BLaER1 (cell line): ENCODE measurements around the gene MAK.
"Not testable (repeated sequence)": the region's sequence is repeated elsewhere in the genome, so short reads cannot be mapped to it uniquely, and the experiment has no call there.

ENCODE experiments used
- H3K27ac ChIP-seq: shearing (Covaris generic); formaldehyde crosslinking; 2 replicates; pipeline ENCODE4 v1.8.1; 2022
- H3K27me3 ChIP-seq: shearing (Covaris generic); formaldehyde crosslinking; 2 replicates; pipeline ENCODE4 v1.8.1; 2022
- H3K36me3 ChIP-seq: shearing (Covaris generic); formaldehyde crosslinking; 2 replicates; pipeline ENCODE4 v1.8.1; 2022
- H3K4me1 ChIP-seq: shearing (Covaris generic); formaldehyde crosslinking; 2 replicates; pipeline ENCODE4 v1.8.1; 2022
- H3K4me2 ChIP-seq: shearing (Covaris generic); formaldehyde crosslinking; 2 replicates; pipeline ENCODE4 v1.8.1; 2022
- H3K4me3 ChIP-seq: shearing (Covaris generic); formaldehyde crosslinking; 2 replicates; pipeline ENCODE4 v1.8.1; 2022
- H3K9ac ChIP-seq: shearing (Covaris generic); formaldehyde crosslinking; 2 replicates; pipeline ENCODE4 v1.8.1; 2022
- H3K9me3 ChIP-seq: shearing (Covaris generic); formaldehyde crosslinking; 2 replicates; pipeline ENCODE4 v1.8.1; 2022
- H4K20me1 ChIP-seq: shearing (Covaris generic); formaldehyde crosslinking; 2 replicates; pipeline ENCODE4 v1.8.1; 2022
- Cebpa-rat ChIP-seq: shearing (Covaris generic); IDR thresholded peaks from 2 replicates; pipeline ENCODE4 v1.8.1; 2022

MAK gene

DNA sequence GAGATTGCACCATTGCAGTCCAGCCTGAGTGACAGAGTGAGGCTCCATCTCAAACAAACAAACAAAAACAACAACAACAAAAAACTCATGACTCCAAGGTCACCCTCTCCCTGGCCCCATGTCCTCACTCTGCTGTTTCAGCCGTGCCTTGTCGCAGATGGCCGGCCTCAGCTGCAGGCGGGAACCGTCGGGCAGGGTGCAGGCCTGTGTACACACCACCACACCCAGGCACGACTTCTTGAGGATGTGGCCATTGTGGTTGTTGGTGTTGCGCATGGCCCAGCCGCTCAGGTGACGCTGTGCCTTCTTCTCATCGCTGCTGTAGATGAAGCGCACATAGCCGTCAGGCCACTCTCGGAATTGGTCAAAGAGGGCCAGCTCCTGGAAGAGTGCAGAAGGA lies 38.7 kb upstream of the MAK start:
- no peaks in the 10 kb centered on the region for H3K27me3 ChIP-seq
- no peak overlapping the region for H3K27ac ChIP-seq
- H3K36me3 ChIP-seq, result no peaks in the 10 kb centered on the region
- H3K4me2 ChIP-seq, result no peak overlapping the region
- no peak overlapping the region for H3K9ac ChIP-seq
- H3K9me3 ChIP-seq, result peaks cover 20% of the 10 kb centered on the region
- no peaks in the 10 kb centered on the region for H3K4me1 ChIP-seq
- H4K20me1 ChIP-seq, result no peaks in the 10 kb centered on the region
- no peak for TF ChIP-seq Cebpa-rat
- no peak overlapping the region for H3K4me3 ChIP-seq

DNA sequence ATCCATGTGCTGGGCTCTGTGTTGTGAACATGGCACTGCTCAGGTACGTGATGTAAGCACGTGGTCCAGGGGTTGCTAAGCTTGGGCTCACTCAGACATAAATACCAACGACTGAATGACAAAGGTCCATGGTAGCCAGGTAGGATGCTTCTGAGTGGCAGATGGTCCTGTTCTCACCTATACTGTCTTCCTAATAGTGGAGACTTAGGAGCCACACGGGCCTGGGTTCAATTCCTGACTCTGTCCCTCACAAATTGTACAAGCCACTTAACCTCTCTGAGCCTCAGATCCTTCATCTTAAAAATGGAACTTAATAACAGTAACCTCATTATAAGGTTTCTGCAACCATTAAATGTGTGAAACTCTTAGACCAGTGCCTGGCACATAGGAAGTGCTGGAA lies 36.7 kb upstream of the MAK start:
- no peak overlapping the region for H3K4me3 ChIP-seq
- H4K20me1 ChIP-seq, result no peaks in the 10 kb centered on the region
- H3K4me1 ChIP-seq, result no peaks in the 10 kb centered on the region
- no peak overlapping the region for H3K9ac ChIP-seq
- no peak overlapping the region for H3K27ac ChIP-seq
- no peak for TF ChIP-seq Cebpa-rat
- peaks cover 8% of the 10 kb centered on the region; the same call in 1 of the 2 replicates for H3K9me3 ChIP-seq
- no peaks in the 10 kb centered on the region for H3K27me3 ChIP-seq
- no peaks in the 10 kb centered on the region for H3K36me3 ChIP-seq
- no peak overlapping the region for H3K4me2 ChIP-seq

GRCh38 chr6:10874207-10874606 lies 35.9 kb upstream of the MAK start:
- no peak overlapping the region for H3K4me3 ChIP-seq

DNA sequence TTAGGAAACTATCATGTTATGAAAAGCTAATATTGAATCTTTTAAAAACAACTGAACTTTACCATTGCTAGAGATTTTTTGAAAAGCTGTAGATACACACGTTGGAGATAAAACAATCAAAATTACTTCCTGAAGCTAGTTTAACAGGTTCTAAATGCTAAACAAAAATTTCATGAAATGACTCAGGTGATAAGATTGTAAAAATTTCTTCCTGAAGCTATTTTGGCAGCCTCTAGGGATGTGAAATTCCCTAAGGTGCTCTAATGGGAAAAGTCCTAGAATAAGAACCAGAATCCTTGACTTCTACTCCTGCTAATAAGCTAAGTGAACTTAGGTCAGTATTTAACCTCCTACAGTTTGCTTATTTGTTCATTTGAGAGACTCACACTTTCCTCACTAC lies 35.0 kb upstream of the MAK start:
- no peak overlapping the region for H3K4me2 ChIP-seq
- H3K27ac ChIP-seq, result no peak overlapping the region

More at GRCh38 chr6:10874207-10874606, 35.9 kb upstream of the MAK start:
- H3K36me3 ChIP-seq, result no peaks in the 10 kb centered on the region
- H3K4me2 ChIP-seq, result no peak overlapping the region
- H3K9me3 ChIP-seq, result peaks cover 8% of the 10 kb centered on the region; the same call in 1 of the 2 replicates
- TF ChIP-seq Cebpa-rat, result no peak
- no peaks in the 10 kb centered on the region for H3K27me3 ChIP-seq
- no peaks in the 10 kb centered on the region for H4K20me1 ChIP-seq
- no peak overlapping the region for H3K9ac ChIP-seq
- H3K27ac ChIP-seq, result no peak overlapping the region
- no peaks in the 10 kb centered on the region for H3K4me1 ChIP-seq

GRCh38 chr6:10867952-10868351 lies 29.6 kb upstream of the MAK start:
- TF ChIP-seq Cebpa-rat, result no peak
- no peak overlapping the region for H3K4me2 ChIP-seq
- no peaks in the 10 kb centered on the region for H3K9me3 ChIP-seq
- no peak overlapping the region for H3K27ac ChIP-seq
- no peak overlapping the region for H3K9ac ChIP-seq
- H3K4me1 ChIP-seq, result no peaks in the 10 kb centered on the region
- no peaks in the 10 kb centered on the region for H3K27me3 ChIP-seq
- no peak overlapping the region for H3K4me3 ChIP-seq
- H4K20me1 ChIP-seq, result no peaks in the 10 kb centered on the region
- no peaks in the 10 kb centered on the region for H3K36me3 ChIP-seq

More for the DNA sequence above, 35.0 kb upstream of the MAK start:
- Histone ChIP-seq H3K9ac (no peak overlapping the region), H3K36me3 (no peaks in the 10 kb centered on the region), H3K9me3 (peaks cover 8% of the 10 kb centered on the region; the same call in 1 of the 2 replicates), H4K20me1 (no peaks in the 10 kb centered on the region), H3K4me1 (no peaks in the 10 kb centered on the region), H3K4me3 (no peak overlapping the region), H3K27me3 (no peaks in the 10 kb centered on the region)
- no peak for TF ChIP-seq Cebpa-rat

DNA sequence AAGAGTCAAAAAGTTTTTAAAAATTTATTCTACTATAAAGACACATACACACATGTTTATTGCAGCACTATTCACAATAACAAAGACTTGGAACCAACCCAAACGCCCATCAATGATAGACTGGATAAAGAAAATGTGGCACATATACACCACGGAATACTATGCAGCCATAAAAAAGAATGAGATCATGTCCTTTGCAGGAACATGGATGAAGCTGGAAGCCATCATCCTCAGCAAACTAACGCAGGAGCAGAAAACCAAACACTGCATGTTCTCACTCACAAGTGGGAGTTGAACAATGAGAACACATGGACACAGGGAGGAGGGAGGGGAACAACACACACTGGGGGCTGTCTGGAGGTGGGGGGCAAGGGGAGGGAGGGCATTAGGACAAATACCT lies 28.4 kb upstream of the MAK start:
- not testable (repeated sequence) for H4K20me1 ChIP-seq, H3K4me2 ChIP-seq, H3K4me1 ChIP-seq, H3K27ac ChIP-seq, H3K27me3 ChIP-seq, H3K9ac ChIP-seq, H3K4me3 ChIP-seq, H3K36me3 ChIP-seq, H3K9me3 ChIP-seq

- not testable (repeated sequence) for H3K27me3 ChIP-seq, H3K27ac ChIP-seq, H3K4me3 ChIP-seq, H3K4me2 ChIP-seq, H3K36me3 ChIP-seq, H3K9ac ChIP-seq, H3K9me3 ChIP-seq, H3K4me1 ChIP-seq, H4K20me1 ChIP-seq
These were observed 24.7 kb upstream of the MAK start for GRCh38 chr6:10863031-10863430.

GRCh38 chr6:10862361-10862760 lies 24.0 kb upstream of the MAK start:
- no peaks in the 10 kb centered on the region for H3K27me3 ChIP-seq
- H3K4me2 ChIP-seq, result no peak overlapping the region
- H3K27ac ChIP-seq, result no peak overlapping the region
- H3K4me3 ChIP-seq, result no peak overlapping the region
- H3K9me3 ChIP-seq, result no peaks in the 10 kb centered on the region
- no peaks in the 10 kb centered on the region for H3K36me3 ChIP-seq
- H4K20me1 ChIP-seq, result no peaks in the 10 kb centered on the region
- no peak overlapping the region for H3K9ac ChIP-seq
- no peaks in the 10 kb centered on the region for H3K4me1 ChIP-seq
- TF ChIP-seq Cebpa-rat, result no peak

- Histone ChIP-seq H4K20me1 (no peaks in the 10 kb centered on the region), H3K27me3 (no peaks in the 10 kb centered on the region), H3K4me1 (no peaks in the 10 kb centered on the region), H3K4me2 (no peak overlapping the region), H3K27ac (no peak overlapping the region), H3K36me3 (no peaks in the 10 kb centered on the region), H3K4me3 (no peak overlapping the region), H3K9ac (no peak overlapping the region), H3K9me3 (no peaks in the 10 kb centered on the region; the same call in 1 of the 2 replicates)
- TF ChIP-seq Cebpa-rat, result no peak
These were observed 22.7 kb upstream of the MAK start for GRCh38 chr6:10861086-10861485.

DNA sequence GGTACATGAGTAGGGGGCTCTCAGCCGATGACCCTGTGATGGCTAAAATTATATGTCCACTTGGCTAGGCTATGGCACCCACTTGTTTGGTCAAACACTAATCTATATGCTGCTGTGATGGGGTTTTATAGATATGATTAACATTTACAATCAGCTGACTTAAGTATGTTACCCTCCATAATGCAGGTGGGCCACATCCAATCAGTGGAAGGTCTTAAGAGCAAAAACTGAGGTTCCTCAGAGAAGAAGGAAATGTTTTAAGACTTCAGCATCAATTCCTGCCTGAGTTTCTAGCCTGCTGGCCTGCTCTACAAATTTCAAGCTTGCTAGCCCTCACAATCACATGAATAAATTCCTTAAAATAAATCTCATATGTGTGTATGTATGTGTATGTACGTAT lies 18.9 kb upstream of the MAK start:
- no peak overlapping the region for H3K4me2 ChIP-seq
- H3K4me1 ChIP-seq, result peaks cover 16% of the 10 kb centered on the region
- peaks cover 7% of the 10 kb centered on the region; the same call in 1 of the 2 replicates for H3K36me3 ChIP-seq
- H3K27me3 ChIP-seq, result no peaks in the 10 kb centered on the region
- no peak overlapping the region for H3K4me3 ChIP-seq
- peaks cover 31% of the 10 kb centered on the region for H3K9me3 ChIP-seq
- TF ChIP-seq Cebpa-rat, result no peak
- no peaks in the 10 kb centered on the region for H4K20me1 ChIP-seq
- no peak overlapping the region for H3K27ac ChIP-seq
- H3K9ac ChIP-seq, result no peak overlapping the region

GRCh38 chr6:10854922-10855632 lies 16.7 kb upstream of the MAK start:
- Histone ChIP-seq H4K20me1 (no peaks in the 10 kb centered on the region), H3K4me3 (no peak overlapping the region), H3K27ac (peak overlapping the region; percentile 24), H3K9me3 (peaks cover 41% of the 10 kb centered on the region), H3K27me3 (no peaks in the 10 kb centered on the region), H3K4me1 (peaks cover 36% of the 10 kb centered on the region), H3K36me3 (peaks cover 7% of the 10 kb centered on the region; the same call in 1 of the 2 replicates), H3K9ac (no peak overlapping the region), H3K4me2 (peak overlapping the region; percentile 43)
- TF ChIP-seq Cebpa-rat, result no peak

DNA sequence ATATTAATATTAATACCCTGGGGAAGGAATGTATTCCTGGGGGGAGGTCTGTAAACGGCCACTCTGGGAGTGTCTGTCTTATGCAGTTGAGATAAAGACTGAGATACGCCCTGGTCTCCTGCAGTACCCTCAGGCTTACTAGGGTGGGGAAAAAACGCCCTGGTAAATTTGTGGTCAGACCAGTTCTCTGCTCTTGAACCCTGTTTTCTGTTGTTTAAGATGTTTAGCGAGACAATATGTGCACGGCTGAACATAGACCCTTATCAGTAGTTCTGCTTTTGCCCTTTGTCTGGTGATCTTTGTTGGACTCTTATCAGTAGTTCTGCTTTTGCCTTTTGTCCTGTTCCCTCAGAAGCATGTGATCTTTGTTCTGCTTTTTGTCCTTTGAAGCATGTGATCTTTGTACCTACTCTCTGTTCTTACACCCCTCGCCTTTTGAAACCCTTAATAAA lies 15.5 kb upstream of the MAK start:
- Histone ChIP-seq H3K9me3 (peaks cover 41% of the 10 kb centered on the region), H3K27ac (peak overlapping the region; percentile 24; the same call in 1 of the 2 replicates), H3K4me1 (peaks cover 37% of the 10 kb centered on the region)
- not testable (repeated sequence) for H3K27me3 ChIP-seq, H3K9ac ChIP-seq, H3K4me2 ChIP-seq, H4K20me1 ChIP-seq, H3K4me3 ChIP-seq, H3K36me3 ChIP-seq
